ENCODE measurements around the gene NSUN6.

GRCh38 chr10:18680754-18681153 is 29.4 kb upstream of the NSUN6 start:
- TF ChIP-seq SP1 (CRISPR knock-in tag; conservative IDR thresholded peaks at IDR 0.05), result no peak
- TF ChIP-seq FOXP1 (CRISPR knock-in tag; IDR thresholded peaks at IDR 0.05; ENCODE audit: borderline replicate concordance), result no peak
- TF ChIP-seq CTCF (IDR thresholded peaks at IDR 0.05), result no peak
- TF ChIP-seq E2F5 (CRISPR knock-in tag; IDR thresholded peaks at IDR 0.05), result no peak
- TF ChIP-seq CREB1 (CRISPR knock-in tag; IDR thresholded peaks at IDR 0.05), result no peak
- TF ChIP-seq USF1 (CRISPR knock-in tag; IDR thresholded peaks at IDR 0.05), result no peak
- no peak for TF ChIP-seq TCF7 (CRISPR knock-in tag; IDR thresholded peaks at IDR 0.05; ENCODE audit: low read depth)
- TF ChIP-seq NFYB (CRISPR knock-in tag; conservative IDR thresholded peaks at IDR 0.05; ENCODE audit: low read depth), result no peak

All from WTC11 (cell line).